SK-N-SH (cell line): Measurements from ENCODE around the gene HOXC4. TPM values are rescaled to one million over a fixed set of nuclear protein-coding genes. Genes with fewer than 3 reads are reported as not detected.

Experiments
- CTCF ChIA-PET: fragments of 300-600, 350-600 bp; formaldehyde crosslinking; extraction: SDS; loops from one replicate; lab custom pipeline; 2021; lab: Yijun Ruan, JAX
- POLR2A ChIA-PET: fragments of 350-600 bp; sonication (Branson Sonifier 250); formaldehyde crosslinking; extraction: SDS; loops from one replicate; lab custom pipeline; 2020; ENCODE audit warnings: antibody characterized with exemption, inconsistent platforms; lab: Yijun Ruan, JAX
- DNase-seq: peaks from one replicate; pipeline ENCODE4 v3.0.0; 2012
- H2AFZ ChIP-seq: fragments of 200-600 bp; sonication (generic); 2 replicates; pipeline ENCODE4 v1.8.1; 2016; ENCODE audit warnings: antibody characterized with exemption, mild to moderate bottlenecking, low read depth
- H3F3A ChIP-seq: fragments of 200-600 bp; sonication (generic); replicated peaks from 2 replicates; pipeline ENCODE3; 2016; ENCODE audit warnings: antibody characterized with exemption, mild to moderate bottlenecking; ENCODE audit not compliant: insufficient read depth
- H3K27ac ChIP-seq, 2 experiments: fragments of 200-500 bp in 1 of 2; fragments of 200-600 bp in 1 of 2; sonication (Bioruptor generic) in 1 of 2; sonication (generic), shearing (Covaris generic) in 1 of 2; 2 replicates each; pipeline versions ENCODE4 v1.5.1 to v1.6.1; 2014 to 2016; ENCODE audit warnings: low read depth in 2 of 2, inconsistent platforms in 1 of 2, low read length in 1 of 2, mild to moderate bottlenecking in 1 of 2, mixed read lengths in 1 of 2
- H3K27me3 ChIP-seq: fragments of 200-600 bp; sonication (generic), shearing (Covaris generic); 2 replicates; pipeline ENCODE4 v1.6.1; 2016; ENCODE audit warnings: mixed run types; ENCODE audit not compliant: insufficient read depth
- H3K36me3 ChIP-seq, 2 experiments: fragments of 200-500 bp in 1 of 2; fragments of 200-600 bp in 1 of 2; sonication (Bioruptor generic) in 1 of 2; sonication (generic) in 1 of 2; replicated peaks in 1 of 2; 2 replicates each; pipeline versions ENCODE3 to v1.5.1; 2014 to 2016; ENCODE audit warnings: low read length in 1 of 2, mild to moderate bottlenecking in 1 of 2; ENCODE audit not compliant: insufficient read depth in 2 of 2, control insufficient read depth in 1 of 2
- H3K4me1 ChIP-seq, 2 experiments: fragments of 200-500 bp in 1 of 2; fragments of 200-600 bp in 1 of 2; sonication (Bioruptor generic) in 1 of 2; sonication (generic), shearing (Covaris generic) in 1 of 2; 2 replicates each; pipeline versions ENCODE4 v1.5.1 to v1.6.1; 2014 to 2016; ENCODE audit warnings: low read depth in 1 of 2, low read length in 1 of 2, mixed run types in 1 of 2; ENCODE audit not compliant: insufficient read depth in 2 of 2, control insufficient read depth in 1 of 2
- H3K4me2 ChIP-seq: fragments of 200-600 bp; sonication (generic), shearing (Covaris generic); 2 replicates; pipeline ENCODE4 v1.6.1; 2017; ENCODE audit warnings: mixed run types
- H3K4me3 ChIP-seq, 2 experiments: fragments of 200-500 bp in 1 of 2; fragments of 200-600 bp in 1 of 2; sonication (Bioruptor generic) in 1 of 2; sonication (generic), shearing (Covaris generic) in 1 of 2; 2 replicates each; pipeline versions ENCODE4 v1.5.1 to v1.8.1; 2014 to 2016; ENCODE audit warnings: low read depth in 2 of 2, inconsistent platforms in 1 of 2, low read length in 1 of 2, mild to moderate bottlenecking in 1 of 2, mixed read lengths in 1 of 2, moderate library complexity in 1 of 2
- H3K79me2 ChIP-seq: fragments of 200-600 bp; sonication (generic); 2 replicates; pipeline ENCODE4 v1.8.1; 2017; ENCODE audit warnings: mild to moderate bottlenecking; ENCODE audit not compliant: insufficient read depth
- H3K9ac ChIP-seq: fragments of 200-600 bp; sonication (generic); 2 replicates; pipeline ENCODE4 v1.6.1; 2017; ENCODE audit warnings: mixed run types
- H3K9me2 ChIP-seq: fragments of 200-600 bp; sonication (generic); 2 replicates; pipeline ENCODE4 v1.6.1; 2017; ENCODE audit warnings: mixed run types
- H3K9me3 ChIP-seq: fragments of 200-600 bp; sonication (generic); 2 replicates; pipeline ENCODE4 v1.6.1; 2017; ENCODE audit warnings: mixed run types, mild to moderate bottlenecking, moderate library complexity
- H4K20me1 ChIP-seq: fragments of 200-600 bp; sonication (generic); 2 replicates; pipeline ENCODE4 v1.6.1; 2017; ENCODE audit warnings: mild to moderate bottlenecking, mixed run types; ENCODE audit not compliant: insufficient read depth
- CHD2 ChIP-seq: fragments of 150-350 bp; IDR thresholded peaks from 2 replicates; pipeline ENCODE4 v1.6.1; 2018; ENCODE audit warnings: low read length; ENCODE audit not compliant: partially characterized antibody
- EP300 ChIP-seq, 2 experiments: IDR thresholded peaks; 2 replicates each; pipeline versions ENCODE4 v1.4.0 to v1.6.1; 2012; ENCODE audit warnings: borderline replicate concordance in 1 of 2, low read depth in 1 of 2, low read length in 1 of 2
- EZH2phosphoT487 ChIP-seq: fragments of 200-600 bp; sonication (generic); IDR thresholded peaks from 2 replicates; pipeline ENCODE4 v1.6.1; 2017; ENCODE audit warnings: low read depth, mixed run types, mild to moderate bottlenecking, antibody characterized with exemption, moderate library complexity, borderline replicate concordance
- FOSL2 ChIP-seq: IDR thresholded peaks from 2 replicates; pipeline ENCODE4 v1.4.0; 2012; ENCODE audit warnings: low read depth, mild to moderate bottlenecking, moderate library complexity, borderline replicate concordance
- FOXM1 ChIP-seq: IDR thresholded peaks from 2 replicates; pipeline ENCODE4 v1.4.0; 2012; ENCODE audit warnings: low read depth, mild to moderate bottlenecking
- GABPA ChIP-seq: IDR thresholded peaks from 2 replicates; pipeline ENCODE4 v1.4.0; 2012; ENCODE audit warnings: low read depth, mild to moderate bottlenecking
- GATA2 ChIP-seq: sonication (generic); formaldehyde crosslinking; IDR thresholded peaks from 2 replicates; pipeline ENCODE4 v1.5.0; 2020; ENCODE audit warnings: mild to moderate bottlenecking, missing genetic modification reagents
- JUND ChIP-seq: IDR thresholded peaks from 2 replicates; pipeline ENCODE4 v1.4.0; 2012
- MEF2A ChIP-seq: IDR thresholded peaks from 2 replicates; pipeline ENCODE4 v1.4.0; 2012; ENCODE audit warnings: low read depth, borderline replicate concordance
- MXI1 ChIP-seq: IDR thresholded peaks from 2 replicates; pipeline ENCODE4 v1.6.1; 2012; ENCODE audit warnings: mild to moderate bottlenecking, low read depth, low read length, improper control_type of control experiment
- NFIC ChIP-seq: IDR thresholded peaks from 2 replicates; pipeline ENCODE4 v1.4.0; 2012; ENCODE audit warnings: borderline replicate concordance
- RAD21 ChIP-seq: IDR thresholded peaks from 2 replicates; pipeline ENCODE4 v1.6.1; 2012; ENCODE audit warnings: mild to moderate bottlenecking, low read length
- RCOR1 ChIP-seq: fragments of 150-350 bp; IDR thresholded peaks from 2 replicates; pipeline ENCODE4 v1.6.1; 2017; ENCODE audit warnings: antibody characterized with exemption, low read length
- SMC3 ChIP-seq: IDR thresholded peaks from 2 replicates; pipeline ENCODE4 v1.6.1; 2012; ENCODE audit warnings: low read depth, low read length, improper control_type of control experiment
- YY1 ChIP-seq: IDR thresholded peaks from 2 replicates; pipeline ENCODE4 v1.4.0; 2012; ENCODE audit warnings: low read depth, mild to moderate bottlenecking
- WGBS: methylation state at CpG from one replicate; pipeline ENCODE4 v1.1.6; 2017; ENCODE audit warnings: low lambda C conversion rate; 5-methylcytosine and 5-hydroxymethylcytosine counted together
- polyA plus RNA-seq, 3 experiments: library from polyadenylated mRNA; depleted of rRNA; stranded (reverse); fragments of >200 nt; gene quantifications; 2 replicates each; pipeline ENCODE4 v1.2.3, GENCODE V29; 2012
- TF ChIP-seq, protein P1 (sequence below): IDR thresholded peaks from 2 replicates; pipeline ENCODE4; 2012
- TF ChIP-seq, protein P2 (sequence below): fragments of 200-600 bp; sonication (generic); IDR thresholded peaks from 2 replicates; pipeline ENCODE4 v1.6.1; 2017; ENCODE audit warnings: antibody characterized with exemption, mild to moderate bottlenecking, moderate library complexity
- TF ChIP-seq, protein P3 (sequence below): fragments of 150-350 bp; IDR thresholded peaks from 2 replicates; pipeline ENCODE4 v1.6.1; 2016; ENCODE audit warnings: mild to moderate bottlenecking, low read depth, low read length
- TF ChIP-seq, protein P4 (sequence below): IDR thresholded peaks from 2 replicates; pipeline ENCODE4 v1.4.0; 2012; ENCODE audit warnings: low read depth, borderline replicate concordance
- TF ChIP-seq, protein P5 (sequence below): IDR thresholded peaks from 2 replicates; pipeline ENCODE4 v1.4.0; 2012; ENCODE audit warnings: low read depth, borderline replicate concordance

The HOXC4 gene
- polyA plus RNA-seq, 1 of the 3 experiments (the other 2 are of a cell fraction) = 3.7 TPM

DNA sequence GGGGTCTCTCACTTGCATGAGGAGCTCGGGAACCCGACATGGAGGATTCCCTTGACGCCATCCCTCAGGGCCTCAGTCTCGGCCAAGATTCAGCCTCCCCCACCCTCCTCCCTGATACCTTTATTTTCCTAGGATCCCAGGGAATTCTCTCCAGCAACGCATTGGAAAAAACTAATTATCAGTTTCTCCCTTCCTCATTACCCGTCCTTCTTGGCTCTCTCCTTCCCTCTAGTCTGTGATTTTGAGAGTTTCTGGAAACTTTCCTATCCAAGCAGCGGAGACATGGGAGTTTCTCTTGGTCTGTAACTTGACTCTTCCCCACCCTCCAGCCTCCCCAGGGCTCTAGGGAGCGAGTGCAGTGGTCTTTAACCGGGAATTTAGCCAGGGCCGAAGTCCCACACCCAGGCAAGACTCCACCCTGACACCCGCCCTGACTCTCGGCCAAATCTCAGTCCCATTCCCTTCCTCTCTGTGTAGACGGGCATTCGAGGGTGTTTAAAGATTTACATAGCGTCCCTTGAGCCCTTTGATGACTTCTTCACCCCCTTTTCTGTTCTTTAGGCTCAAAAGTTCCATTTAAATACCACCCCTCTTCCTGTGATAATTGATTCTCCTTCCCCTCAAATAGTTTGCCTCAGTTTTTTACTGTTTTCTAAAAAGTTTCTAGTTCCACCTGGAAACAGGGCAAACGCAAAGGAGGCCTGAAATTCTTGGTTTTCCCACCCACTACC is 14.1 kb upstream of the HOXC4 start:
- Histone ChIP-seq H3K9me2 (no peaks in the 10 kb centered on the region), H3K4me3 (no peak overlapping the region), H3K79me2 (no peaks in the 10 kb centered on the region), H2AFZ (no peak overlapping the region), H3F3A (peaks cover 4% of the 10 kb centered on the region), H3K4me1 (peaks cover 0 to 39% of the 10 kb centered on the region in 2 experiments; a peak in 1 of 4 replicates), H3K9ac (no peak overlapping the region), H3K27ac (no peak overlapping the region), H3K36me3 (no peaks in the 10 kb centered on the region), H3K9me3 (no peaks in the 10 kb centered on the region), H3K4me2 (no peak overlapping the region), H3K27me3 (no peaks in the 10 kb centered on the region), H4K20me1 (no peaks in the 10 kb centered on the region)
- DNase-seq = no peak
- 84% methylated on average over 16 of the region's 16 CpGs for WGBS
- TF ChIP-seq EP300 (IDR thresholded peaks at IDR 0.05; ENCODE audit: borderline replicate concordance in 1 of 2, low read depth in 1 of 2, low read length in 1 of 2) = no peak
- no peak for TF ChIP-seq MEF2A
- TF ChIP-seq FOSL2 = no peak
- TF ChIP-seq, protein P1, sequence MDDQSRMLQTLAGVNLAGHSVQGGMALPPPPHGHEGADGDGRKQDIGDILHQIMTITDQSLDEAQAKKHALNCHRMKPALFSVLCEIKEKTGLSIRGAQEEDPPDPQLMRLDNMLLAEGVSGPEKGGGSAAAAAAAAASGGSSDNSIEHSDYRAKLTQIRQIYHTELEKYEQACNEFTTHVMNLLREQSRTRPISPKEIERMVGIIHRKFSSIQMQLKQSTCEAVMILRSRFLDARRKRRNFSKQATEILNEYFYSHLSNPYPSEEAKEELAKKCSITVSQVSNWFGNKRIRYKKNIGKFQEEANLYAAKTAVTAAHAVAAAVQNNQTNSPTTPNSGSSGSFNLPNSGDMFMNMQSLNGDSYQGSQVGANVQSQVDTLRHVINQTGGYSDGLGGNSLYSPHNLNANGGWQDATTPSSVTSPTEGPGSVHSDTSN = no peak
- TF ChIP-seq, protein P2, sequence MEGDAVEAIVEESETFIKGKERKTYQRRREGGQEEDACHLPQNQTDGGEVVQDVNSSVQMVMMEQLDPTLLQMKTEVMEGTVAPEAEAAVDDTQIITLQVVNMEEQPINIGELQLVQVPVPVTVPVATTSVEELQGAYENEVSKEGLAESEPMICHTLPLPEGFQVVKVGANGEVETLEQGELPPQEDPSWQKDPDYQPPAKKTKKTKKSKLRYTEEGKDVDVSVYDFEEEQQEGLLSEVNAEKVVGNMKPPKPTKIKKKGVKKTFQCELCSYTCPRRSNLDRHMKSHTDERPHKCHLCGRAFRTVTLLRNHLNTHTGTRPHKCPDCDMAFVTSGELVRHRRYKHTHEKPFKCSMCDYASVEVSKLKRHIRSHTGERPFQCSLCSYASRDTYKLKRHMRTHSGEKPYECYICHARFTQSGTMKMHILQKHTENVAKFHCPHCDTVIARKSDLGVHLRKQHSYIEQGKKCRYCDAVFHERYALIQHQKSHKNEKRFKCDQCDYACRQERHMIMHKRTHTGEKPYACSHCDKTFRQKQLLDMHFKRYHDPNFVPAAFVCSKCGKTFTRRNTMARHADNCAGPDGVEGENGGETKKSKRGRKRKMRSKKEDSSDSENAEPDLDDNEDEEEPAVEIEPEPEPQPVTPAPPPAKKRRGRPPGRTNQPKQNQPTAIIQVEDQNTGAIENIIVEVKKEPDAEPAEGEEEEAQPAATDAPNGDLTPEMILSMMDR = no peak
- no peak for TF ChIP-seq JUND
- TF ChIP-seq, protein P3, sequence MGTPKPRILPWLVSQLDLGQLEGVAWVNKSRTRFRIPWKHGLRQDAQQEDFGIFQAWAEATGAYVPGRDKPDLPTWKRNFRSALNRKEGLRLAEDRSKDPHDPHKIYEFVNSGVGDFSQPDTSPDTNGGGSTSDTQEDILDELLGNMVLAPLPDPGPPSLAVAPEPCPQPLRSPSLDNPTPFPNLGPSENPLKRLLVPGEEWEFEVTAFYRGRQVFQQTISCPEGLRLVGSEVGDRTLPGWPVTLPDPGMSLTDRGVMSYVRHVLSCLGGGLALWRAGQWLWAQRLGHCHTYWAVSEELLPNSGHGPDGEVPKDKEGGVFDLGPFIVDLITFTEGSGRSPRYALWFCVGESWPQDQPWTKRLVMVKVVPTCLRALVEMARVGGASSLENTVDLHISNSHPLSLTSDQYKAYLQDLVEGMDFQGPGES = no peak
- TF ChIP-seq, protein P4, sequence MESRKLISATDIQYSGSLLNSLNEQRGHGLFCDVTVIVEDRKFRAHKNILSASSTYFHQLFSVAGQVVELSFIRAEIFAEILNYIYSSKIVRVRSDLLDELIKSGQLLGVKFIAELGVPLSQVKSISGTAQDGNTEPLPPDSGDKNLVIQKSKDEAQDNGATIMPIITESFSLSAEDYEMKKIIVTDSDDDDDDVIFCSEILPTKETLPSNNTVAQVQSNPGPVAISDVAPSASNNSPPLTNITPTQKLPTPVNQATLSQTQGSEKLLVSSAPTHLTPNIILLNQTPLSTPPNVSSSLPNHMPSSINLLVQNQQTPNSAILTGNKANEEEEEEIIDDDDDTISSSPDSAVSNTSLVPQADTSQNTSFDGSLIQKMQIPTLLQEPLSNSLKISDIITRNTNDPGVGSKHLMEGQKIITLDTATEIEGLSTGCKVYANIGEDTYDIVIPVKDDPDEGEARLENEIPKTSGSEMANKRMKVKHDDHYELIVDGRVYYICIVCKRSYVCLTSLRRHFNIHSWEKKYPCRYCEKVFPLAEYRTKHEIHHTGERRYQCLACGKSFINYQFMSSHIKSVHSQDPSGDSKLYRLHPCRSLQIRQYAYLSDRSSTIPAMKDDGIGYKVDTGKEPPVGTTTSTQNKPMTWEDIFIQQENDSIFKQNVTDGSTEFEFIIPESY = no peak
- TF ChIP-seq EZH2phosphoT487 = no peak
- no peak for TF ChIP-seq YY1
- no peak for TF ChIP-seq CHD2
- TF ChIP-seq FOXM1 = no peak
- no peak for TF ChIP-seq GABPA
- no peak for TF ChIP-seq RCOR1
- TF ChIP-seq, protein P5, sequence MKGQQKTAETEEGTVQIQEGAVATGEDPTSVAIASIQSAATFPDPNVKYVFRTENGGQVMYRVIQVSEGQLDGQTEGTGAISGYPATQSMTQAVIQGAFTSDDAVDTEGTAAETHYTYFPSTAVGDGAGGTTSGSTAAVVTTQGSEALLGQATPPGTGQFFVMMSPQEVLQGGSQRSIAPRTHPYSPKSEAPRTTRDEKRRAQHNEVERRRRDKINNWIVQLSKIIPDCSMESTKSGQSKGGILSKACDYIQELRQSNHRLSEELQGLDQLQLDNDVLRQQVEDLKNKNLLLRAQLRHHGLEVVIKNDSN = no peak
- TF ChIP-seq NFIC = no peak
- TF ChIP-seq GATA2 = no peak
- no peak for TF ChIP-seq SMC3
- TF ChIP-seq MXI1 = no peak
- no peak for TF ChIP-seq RAD21
- ChIA-PET POLR2A (interaction anchor here (1.3 kb wide), 1 partner anchor 14 kb away, joined by 4 read pairs; the partner anchor contains the start of gene HOXC4), CTCF (interaction anchor here (1.2 to 23.2 kb wide), 5 partner anchors 156 to 175 kb away, joined by 3 to 548 read pairs (median 6); partner anchors contain the start of gene SMUG1)
